GM23338 (cell line): ENCODE results near the gene CASQ2.

Experiments
- CTCF ChIP-seq, 2 experiments: fragments of 200-600 bp in 1 of 2; sonication (generic) in 1 of 2; conservative IDR thresholded peaks; 2 replicates each; pipeline versions ENCODE4 v1.5.1 to v1.6.1; 2016 to 2017; ENCODE audit warnings: antibody characterized with exemption in 2 of 2, low read depth in 2 of 2, mild to moderate bottlenecking in 2 of 2, moderate library complexity in 1 of 2
- ZNF331 ChIP-seq: fragments of 250-450 bp; sonication (Bioruptor Pico); IDR thresholded peaks from 2 replicates; pipeline ENCODE4 v1.5.0; 2020; ENCODE audit warnings: low read depth, mild to moderate bottlenecking, moderate library complexity

DNA sequence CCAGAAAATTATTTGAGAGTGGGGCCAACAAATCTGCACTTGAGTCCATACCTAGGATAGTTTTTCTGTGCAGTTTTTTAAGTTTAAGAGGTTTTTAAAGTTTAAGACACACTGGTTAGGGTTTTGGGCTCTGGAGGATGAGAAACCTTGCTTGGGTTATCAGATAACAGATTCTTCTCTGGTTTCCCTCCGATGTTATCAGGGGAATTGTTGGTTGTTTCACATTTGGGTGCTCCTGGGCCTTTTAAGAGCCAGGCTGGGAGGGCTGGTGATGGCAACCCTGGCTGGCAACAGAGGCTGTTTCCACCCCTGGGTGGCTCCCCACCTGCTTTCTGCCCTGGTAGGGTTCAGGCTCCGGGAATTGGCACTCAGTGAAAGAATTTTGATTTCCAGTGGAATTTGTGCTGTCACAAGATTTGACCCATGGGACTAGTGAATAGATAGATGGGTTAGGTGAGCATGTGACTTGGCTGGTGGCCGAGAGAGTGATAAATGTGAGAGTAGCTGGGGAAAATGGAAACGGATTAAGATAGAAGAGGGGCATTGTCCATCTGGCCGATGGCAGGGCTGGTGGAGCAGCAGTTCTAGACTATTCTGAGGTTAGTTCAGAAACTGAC, 111.9 kb downstream of the CASQ2 start:
- TF ChIP-seq ZNF331 (CRISPR knock-in tag): no peak
- TF ChIP-seq CTCF (conservative IDR thresholded peaks at IDR 0.05; ENCODE audit: low read depth in 2 of 2): no peak
